ENCODE data around the gene ZNF784.

The ZNF784 gene

GRCh38 chr19:55647732-55648584 lies 23.6 kb upstream of the ZNF784 start, which contains the start of gene CCDC106:
CCDC106 (plus strand) TSS chr19:55648212; CDS start chr19:55649047, 835 bp downstream.
- Histone ChIP-seq H3K4me1 (ENCODE audit: control insufficient read depth, insufficient read depth, low read length) (peaks cover 35% of the 10 kb centered on the region), H3K4me3 (ENCODE audit: low read length) (peak within 1 kb of the TSS; percentile 92)

GRCh38 chr19:55646889-55647731 lies 22.7 kb upstream of the ZNF784 start:
- H3K9ac ChIP-seq (ENCODE audit: low read depth, low read length), result peak overlapping the region; percentile 86
- H3K27me3 ChIP-seq (ENCODE audit: control insufficient read depth, insufficient read depth, low read length), result no peaks in the 10 kb centered on the region
- H3K4me2 ChIP-seq (ENCODE audit: low read length), result peak overlapping the region; percentile 99
- peaks cover 18% of the 10 kb centered on the region for H3K36me3 ChIP-seq (ENCODE audit: insufficient read depth, low read length)
- peak overlapping the region; percentile 92 for H3K4me3 ChIP-seq (ENCODE audit: low read length)
- peaks cover 43% of the 10 kb centered on the region for H3K4me1 ChIP-seq (ENCODE audit: control insufficient read depth, insufficient read depth, low read length)
- H3K9me3 ChIP-seq (replicated peaks; ENCODE audit: low read length), result no peaks in the 10 kb centered on the region

More at GRCh38 chr19:55647732-55648584, 23.6 kb upstream of the ZNF784 start, which contains the start of gene CCDC106:
- H3K9ac ChIP-seq (ENCODE audit: low read depth, low read length), result peak within 1 kb of the TSS; percentile 86
- no peaks in the 10 kb centered on the region for H3K9me3 ChIP-seq (replicated peaks; ENCODE audit: low read length)
- H3K4me2 ChIP-seq (ENCODE audit: low read length), result peak within 1 kb of the TSS; percentile 99
- H3K36me3 ChIP-seq (ENCODE audit: insufficient read depth, low read length), result peaks cover 21% of the 10 kb centered on the region
- H3K27me3 ChIP-seq (ENCODE audit: control insufficient read depth, insufficient read depth, low read length), result no peaks in the 10 kb centered on the region

GRCh38 chr19:55645512-55645881 lies 21.1 kb upstream of the ZNF784 start:
- H3K27me3 ChIP-seq (ENCODE audit: control insufficient read depth, insufficient read depth, low read length), result no peaks in the 10 kb centered on the region
- no peaks in the 10 kb centered on the region for H3K9me3 ChIP-seq (replicated peaks; ENCODE audit: low read length)
- peaks cover 12% of the 10 kb centered on the region for H3K36me3 ChIP-seq (ENCODE audit: insufficient read depth, low read length)
- peak overlapping the region; percentile 92 for H3K4me2 ChIP-seq (ENCODE audit: low read length)
- H3K9ac ChIP-seq (ENCODE audit: low read depth, low read length), result no peak overlapping the region
- H3K4me1 ChIP-seq (ENCODE audit: control insufficient read depth, insufficient read depth, low read length), result peaks cover 47% of the 10 kb centered on the region
- no peak overlapping the region for H3K4me3 ChIP-seq (ENCODE audit: low read length)

- H3K4me2 ChIP-seq (ENCODE audit: low read length), result peak overlapping the region; percentile 92
- H3K4me1 ChIP-seq (ENCODE audit: control insufficient read depth, insufficient read depth, low read length), result peaks cover 52% of the 10 kb centered on the region
- no peaks in the 10 kb centered on the region for H3K9me3 ChIP-seq (replicated peaks; ENCODE audit: low read length)
- H3K27me3 ChIP-seq (ENCODE audit: control insufficient read depth, insufficient read depth, low read length), result no peaks in the 10 kb centered on the region
- H3K4me3 ChIP-seq (ENCODE audit: low read length), result peak overlapping the region; percentile 94
- H3K9ac ChIP-seq (ENCODE audit: low read depth, low read length), result peak overlapping the region; percentile 90
- H3K36me3 ChIP-seq (ENCODE audit: insufficient read depth, low read length), result peaks cover 12% of the 10 kb centered on the region
Measured at GRCh38 chr19:55644842-55645511, 20.6 kb upstream of the ZNF784 start.

- Histone ChIP-seq H3K27me3 (ENCODE audit: control insufficient read depth, insufficient read depth, low read length) (no peaks in the 10 kb centered on the region), H3K4me3 (ENCODE audit: low read length) (peak overlapping the region; percentile 94), H3K4me1 (ENCODE audit: control insufficient read depth, insufficient read depth, low read length) (peaks cover 54% of the 10 kb centered on the region), H3K4me2 (ENCODE audit: low read length) (peak overlapping the region; percentile 92), H3K36me3 (ENCODE audit: insufficient read depth, low read length) (peaks cover 12% of the 10 kb centered on the region), H3K9ac (ENCODE audit: low read depth, low read length) (peak overlapping the region; percentile 90), H3K9me3 (replicated peaks; ENCODE audit: low read length) (no peaks in the 10 kb centered on the region)
Measured at GRCh38 chr19:55644191-55644833, 19.9 kb upstream of the ZNF784 start.

GRCh38 chr19:55643887-55644176 lies 19.5 kb upstream of the ZNF784 start:
- H3K4me3 ChIP-seq (ENCODE audit: low read length), result peak overlapping the region; percentile 94
- H3K9me3 ChIP-seq (replicated peaks; ENCODE audit: low read length), result no peaks in the 10 kb centered on the region
- H3K4me1 ChIP-seq (ENCODE audit: control insufficient read depth, insufficient read depth, low read length), result peaks cover 49% of the 10 kb centered on the region

GRCh38 chr19:55643003-55643886 lies 18.9 kb upstream of the ZNF784 start, which contains the start of gene ZNF581:
ZNF581 (plus strand) TSS chr19:55643649; CDS start chr19:55644572, 923 bp downstream.
- Histone ChIP-seq H3K4me2 (ENCODE audit: low read length) (peak within 1 kb of the TSS; percentile 92), H3K36me3 (ENCODE audit: insufficient read depth, low read length) (peaks cover 12% of the 10 kb centered on the region), H3K4me1 (ENCODE audit: control insufficient read depth, insufficient read depth, low read length) (peaks cover 46% of the 10 kb centered on the region), H3K27me3 (ENCODE audit: control insufficient read depth, insufficient read depth, low read length) (no peaks in the 10 kb centered on the region), H3K9ac (ENCODE audit: low read depth, low read length) (peak within 1 kb of the TSS; percentile 90), H3K4me3 (ENCODE audit: low read length) (peak within 1 kb of the TSS; percentile 94), H3K9me3 (replicated peaks; ENCODE audit: low read length) (no peaks in the 10 kb centered on the region)

More at GRCh38 chr19:55643887-55644176, 19.5 kb upstream of the ZNF784 start:
- Histone ChIP-seq H3K36me3 (ENCODE audit: insufficient read depth, low read length) (peaks cover 12% of the 10 kb centered on the region), H3K27me3 (ENCODE audit: control insufficient read depth, insufficient read depth, low read length) (no peaks in the 10 kb centered on the region), H3K9ac (ENCODE audit: low read depth, low read length) (peak overlapping the region; percentile 90), H3K4me2 (ENCODE audit: low read length) (peak overlapping the region; percentile 92)

GRCh38 chr19:55642153-55643002 lies 18.0 kb upstream of the ZNF784 start:
- H3K4me1 ChIP-seq (ENCODE audit: control insufficient read depth, insufficient read depth, low read length), result peaks cover 42% of the 10 kb centered on the region
- H3K27me3 ChIP-seq (ENCODE audit: control insufficient read depth, insufficient read depth, low read length), result no peaks in the 10 kb centered on the region
- peak overlapping the region; percentile 94 for H3K4me3 ChIP-seq (ENCODE audit: low read length)
- H3K9ac ChIP-seq (ENCODE audit: low read depth, low read length), result peak overlapping the region; percentile 90
- peak overlapping the region; percentile 92 for H3K4me2 ChIP-seq (ENCODE audit: low read length)
- peaks cover 12% of the 10 kb centered on the region for H3K36me3 ChIP-seq (ENCODE audit: insufficient read depth, low read length)
- no peaks in the 10 kb centered on the region for H3K9me3 ChIP-seq (replicated peaks; ENCODE audit: low read length)

- peaks cover 38% of the 10 kb centered on the region for H3K4me1 ChIP-seq (ENCODE audit: control insufficient read depth, insufficient read depth, low read length)
- H3K4me2 ChIP-seq (ENCODE audit: low read length), result peak overlapping the region; percentile 92
- no peaks in the 10 kb centered on the region for H3K27me3 ChIP-seq (ENCODE audit: control insufficient read depth, insufficient read depth, low read length)
- no peaks in the 10 kb centered on the region for H3K9me3 ChIP-seq (replicated peaks; ENCODE audit: low read length)
- peak overlapping the region; percentile 94 for H3K4me3 ChIP-seq (ENCODE audit: low read length)
- peaks cover 12% of the 10 kb centered on the region for H3K36me3 ChIP-seq (ENCODE audit: insufficient read depth, low read length)
- H3K9ac ChIP-seq (ENCODE audit: low read depth, low read length), result peak overlapping the region; percentile 90
Measured at GRCh38 chr19:55641426-55642152, 17.2 kb upstream of the ZNF784 start.

All from skeletal muscle satellite cell (primary cell).